Vagina (tissue), 2 donors: Measurements from ENCODE around the gene TMEM151B.

Experiments used
- POLR2A ChIP-seq, 2 donors: fragments of 450-650 bp; IDR thresholded peaks; one replicate each; pipeline ENCODE4 v1.6.1; 2017; ENCODE audit warnings: antibody characterized with exemption in 2 of 2, mild to moderate bottlenecking in 2 of 2, moderate library complexity in 2 of 2
- TF ChIP-seq, protein P1 (sequence below), 3 experiments: fragments of 450-650 bp in 2 of 3; fragments of 200-600 bp in 1 of 3; sonication (generic) in 1 of 3; IDR thresholded peaks; one replicate each; pipeline ENCODE4 v1.5.1; 2017 to 2019; ENCODE audit warnings: antibody characterized with exemption in 3 of 3, mild to moderate bottlenecking in 2 of 3, moderate library complexity in 2 of 3

DNA sequence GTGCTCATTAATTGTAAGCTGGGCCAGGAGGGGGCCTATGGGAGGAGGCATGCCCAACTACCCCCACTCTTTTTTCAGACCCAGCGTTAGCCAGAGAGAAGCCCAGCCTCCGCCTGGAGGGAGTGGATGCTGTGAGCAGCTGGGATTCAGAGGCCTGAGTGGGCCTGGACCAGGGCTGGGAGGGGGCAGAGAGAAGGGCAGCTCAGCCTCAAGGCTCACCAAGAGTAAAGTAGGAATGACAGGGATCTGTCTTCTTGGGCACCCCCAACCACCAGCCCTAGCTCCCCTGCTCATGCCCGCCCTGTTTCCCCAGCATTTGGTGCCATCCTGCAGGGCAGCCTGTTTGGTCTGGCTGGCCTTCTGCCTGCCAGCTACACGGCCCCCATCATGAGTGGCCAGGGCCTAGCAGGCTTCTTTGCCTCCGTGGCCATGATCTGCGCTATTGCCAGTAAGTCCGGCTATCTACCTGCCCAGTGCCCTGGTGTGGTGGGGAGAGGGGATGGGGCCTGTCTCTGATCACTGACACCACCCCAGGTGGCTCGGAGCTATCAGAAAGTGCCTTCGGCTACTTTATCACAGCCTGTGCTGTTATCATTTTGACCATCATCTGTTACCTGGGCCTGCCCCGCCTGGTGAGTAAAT, 40.1 kb upstream of the TMEM151B start:
- TF ChIP-seq, protein P1, sequence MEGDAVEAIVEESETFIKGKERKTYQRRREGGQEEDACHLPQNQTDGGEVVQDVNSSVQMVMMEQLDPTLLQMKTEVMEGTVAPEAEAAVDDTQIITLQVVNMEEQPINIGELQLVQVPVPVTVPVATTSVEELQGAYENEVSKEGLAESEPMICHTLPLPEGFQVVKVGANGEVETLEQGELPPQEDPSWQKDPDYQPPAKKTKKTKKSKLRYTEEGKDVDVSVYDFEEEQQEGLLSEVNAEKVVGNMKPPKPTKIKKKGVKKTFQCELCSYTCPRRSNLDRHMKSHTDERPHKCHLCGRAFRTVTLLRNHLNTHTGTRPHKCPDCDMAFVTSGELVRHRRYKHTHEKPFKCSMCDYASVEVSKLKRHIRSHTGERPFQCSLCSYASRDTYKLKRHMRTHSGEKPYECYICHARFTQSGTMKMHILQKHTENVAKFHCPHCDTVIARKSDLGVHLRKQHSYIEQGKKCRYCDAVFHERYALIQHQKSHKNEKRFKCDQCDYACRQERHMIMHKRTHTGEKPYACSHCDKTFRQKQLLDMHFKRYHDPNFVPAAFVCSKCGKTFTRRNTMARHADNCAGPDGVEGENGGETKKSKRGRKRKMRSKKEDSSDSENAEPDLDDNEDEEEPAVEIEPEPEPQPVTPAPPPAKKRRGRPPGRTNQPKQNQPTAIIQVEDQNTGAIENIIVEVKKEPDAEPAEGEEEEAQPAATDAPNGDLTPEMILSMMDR (IDR thresholded peaks at IDR 0.05), result no peak
- no peak for TF ChIP-seq POLR2A (IDR thresholded peaks at IDR 0.05)
